GM12891 (cell line): Measurements from ENCODE around the gene ZNF282.

Source experiments
- PAX5 ChIP-seq: IDR thresholded peaks from 2 replicates; pipeline ENCODE4 v1.6.1; 2011; ENCODE audit warnings: low read length, moderate library complexity, mild to moderate bottlenecking; ENCODE audit not compliant: insufficient read depth, severe bottlenecking
- POLR2A ChIP-seq: IDR thresholded peaks from 2 replicates; pipeline ENCODE4 v1.6.1; 2011; ENCODE audit warnings: low read depth, low read length, control low read depth
- POLR2AphosphoS5 ChIP-seq: IDR thresholded peaks from 2 replicates; pipeline ENCODE4 v1.6.1; 2011; ENCODE audit warnings: low read depth, low read length, control low read depth
- POU2F2 ChIP-seq: IDR thresholded peaks from 2 replicates; pipeline ENCODE4 v1.6.1; 2011; ENCODE audit warnings: low read depth, mild to moderate bottlenecking, control low read depth, low read length, moderate library complexity
- SPI1 ChIP-seq: IDR thresholded peaks from 2 replicates; pipeline ENCODE4 v1.6.1; 2011; ENCODE audit warnings: low read depth, low read length, control low read depth
- TAF1 ChIP-seq: IDR thresholded peaks from 2 replicates; pipeline ENCODE4 v1.6.1; 2011; ENCODE audit warnings: low read depth, low read length, control low read depth

DNA sequence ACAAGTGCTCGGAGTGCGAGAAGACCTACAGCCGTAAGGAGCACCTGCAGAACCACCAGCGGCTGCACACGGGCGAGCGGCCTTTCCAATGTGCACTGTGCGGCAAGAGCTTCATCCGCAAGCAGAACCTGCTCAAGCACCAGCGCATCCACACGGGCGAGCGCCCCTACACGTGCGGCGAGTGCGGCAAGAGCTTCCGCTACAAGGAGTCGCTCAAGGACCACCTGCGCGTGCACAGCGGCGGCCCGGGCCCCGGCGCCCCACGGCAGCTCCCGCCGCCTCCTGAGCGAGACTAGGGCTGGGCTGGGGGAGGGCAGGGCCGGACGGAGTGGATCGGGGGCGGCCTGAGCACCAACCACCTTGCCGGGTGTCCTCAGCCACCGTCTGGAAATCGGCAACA lies 29.0 kb downstream of the ZNF282 start:
- TF ChIP-seq POLR2AphosphoS5 = no peak
- TF ChIP-seq POLR2A = no peak
- no peak for TF ChIP-seq TAF1
- no peak for TF ChIP-seq SPI1
- TF ChIP-seq POU2F2 = no peak
- no peak for TF ChIP-seq PAX5
